ENCODE results near the gene GLP2R. TPM values are rescaled to one million over a fixed set of nuclear protein-coding genes. Genes with fewer than 3 reads are reported as not detected.

Gene GLP2R
- polyA plus RNA-seq, 1 of the 3 experiments (the other 2 are of a cell fraction): not detected

- no peak overlapping the region for H3K27ac ChIP-seq (ENCODE audit: low read depth in 2 of 2, low read length in 1 of 2)
- CTCF ChIA-PET: interaction anchor here (1.3 kb wide), 1 partner anchor 13 kb away, joined by 3 read pairs; no protein-coding TSS in a partner anchor
- H3K4me3 ChIP-seq (ENCODE audit: low read depth in 2 of 2, low read length in 1 of 2): no peak overlapping the region
- H3K4me2 ChIP-seq: no peak overlapping the region
- POLR2A ChIA-PET: no interaction called here
- no peaks in the 10 kb centered on the region for H3K4me1 ChIP-seq (ENCODE audit: control insufficient read depth in 1 of 2, insufficient read depth in 2 of 2, low read depth in 1 of 2, low read length in 1 of 2)
- no peak overlapping the region for H3K9ac ChIP-seq
- no peak for TF ChIP-seq ELF1 (IDR thresholded peaks at IDR 0.05)
- TF ChIP-seq YY1 (IDR thresholded peaks at IDR 0.05; ENCODE audit: low read depth): no peak
- no peak for TF ChIP-seq SIN3A (IDR thresholded peaks at IDR 0.05; ENCODE audit: borderline replicate concordance, low read depth, low read length)
- no peak for TF ChIP-seq TCF12 (IDR thresholded peaks at IDR 0.05)
- TF ChIP-seq, protein P1, sequence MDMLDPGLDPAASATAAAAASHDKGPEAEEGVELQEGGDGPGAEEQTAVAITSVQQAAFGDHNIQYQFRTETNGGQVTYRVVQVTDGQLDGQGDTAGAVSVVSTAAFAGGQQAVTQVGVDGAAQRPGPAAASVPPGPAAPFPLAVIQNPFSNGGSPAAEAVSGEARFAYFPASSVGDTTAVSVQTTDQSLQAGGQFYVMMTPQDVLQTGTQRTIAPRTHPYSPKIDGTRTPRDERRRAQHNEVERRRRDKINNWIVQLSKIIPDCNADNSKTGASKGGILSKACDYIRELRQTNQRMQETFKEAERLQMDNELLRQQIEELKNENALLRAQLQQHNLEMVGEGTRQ (IDR thresholded peaks at IDR 0.05; ENCODE audit: borderline replicate concordance, low read depth, low read length): no peak
- TF ChIP-seq POLR2AphosphoS5 (IDR thresholded peaks at IDR 0.05; ENCODE audit: low read depth, low read length): no peak
- TF ChIP-seq NRF1 (IDR thresholded peaks at IDR 0.05; ENCODE audit: low read depth, low read length): no peak
- no peak for TF ChIP-seq GATA2 (CRISPR knock-in tag; IDR thresholded peaks at IDR 0.05)
- TF ChIP-seq, protein P2, sequence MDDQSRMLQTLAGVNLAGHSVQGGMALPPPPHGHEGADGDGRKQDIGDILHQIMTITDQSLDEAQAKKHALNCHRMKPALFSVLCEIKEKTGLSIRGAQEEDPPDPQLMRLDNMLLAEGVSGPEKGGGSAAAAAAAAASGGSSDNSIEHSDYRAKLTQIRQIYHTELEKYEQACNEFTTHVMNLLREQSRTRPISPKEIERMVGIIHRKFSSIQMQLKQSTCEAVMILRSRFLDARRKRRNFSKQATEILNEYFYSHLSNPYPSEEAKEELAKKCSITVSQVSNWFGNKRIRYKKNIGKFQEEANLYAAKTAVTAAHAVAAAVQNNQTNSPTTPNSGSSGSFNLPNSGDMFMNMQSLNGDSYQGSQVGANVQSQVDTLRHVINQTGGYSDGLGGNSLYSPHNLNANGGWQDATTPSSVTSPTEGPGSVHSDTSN (IDR thresholded peaks at IDR 0.05): no peak
- TF ChIP-seq TAF1 (IDR thresholded peaks at IDR 0.05; ENCODE audit: borderline replicate concordance, low read depth, low read length): no peak
- no peak for TF ChIP-seq IRF3 (IDR thresholded peaks at IDR 0.05; ENCODE audit: low read depth, low read length)
- no peak for TF ChIP-seq MXI1 (IDR thresholded peaks at IDR 0.05; ENCODE audit: low read depth, low read length)
- H3K36me3 ChIP-seq (replicated peaks in 1 of 2; ENCODE audit: control insufficient read depth in 1 of 2, insufficient read depth in 2 of 2, low read length in 1 of 2): no peaks in the 10 kb centered on the region
- H3K9me3 ChIP-seq: no peaks in the 10 kb centered on the region
- no peaks in the 10 kb centered on the region for H3K9me2 ChIP-seq
- H4K20me1 ChIP-seq (ENCODE audit: insufficient read depth): no peaks in the 10 kb centered on the region
- peaks cover 22% of the 10 kb centered on the region; the same call in 1 of the 2 replicates for H3K27me3 ChIP-seq (ENCODE audit: insufficient read depth)
- no peak overlapping the region for H2AFZ ChIP-seq (ENCODE audit: low read depth)
- 7% methylated on average over 7 of the region's 12 CpGs for WGBS (ENCODE audit: low lambda C conversion rate)
- no peaks in the 10 kb centered on the region for H3K79me2 ChIP-seq (ENCODE audit: insufficient read depth)
- H3F3A ChIP-seq (replicated peaks; ENCODE audit: insufficient read depth): no peaks in the 10 kb centered on the region
- no peak for DNase-seq
These were observed 85.4 kb downstream of the GLP2R start for GRCh38 chr17:9911089-9911488.

DNA sequence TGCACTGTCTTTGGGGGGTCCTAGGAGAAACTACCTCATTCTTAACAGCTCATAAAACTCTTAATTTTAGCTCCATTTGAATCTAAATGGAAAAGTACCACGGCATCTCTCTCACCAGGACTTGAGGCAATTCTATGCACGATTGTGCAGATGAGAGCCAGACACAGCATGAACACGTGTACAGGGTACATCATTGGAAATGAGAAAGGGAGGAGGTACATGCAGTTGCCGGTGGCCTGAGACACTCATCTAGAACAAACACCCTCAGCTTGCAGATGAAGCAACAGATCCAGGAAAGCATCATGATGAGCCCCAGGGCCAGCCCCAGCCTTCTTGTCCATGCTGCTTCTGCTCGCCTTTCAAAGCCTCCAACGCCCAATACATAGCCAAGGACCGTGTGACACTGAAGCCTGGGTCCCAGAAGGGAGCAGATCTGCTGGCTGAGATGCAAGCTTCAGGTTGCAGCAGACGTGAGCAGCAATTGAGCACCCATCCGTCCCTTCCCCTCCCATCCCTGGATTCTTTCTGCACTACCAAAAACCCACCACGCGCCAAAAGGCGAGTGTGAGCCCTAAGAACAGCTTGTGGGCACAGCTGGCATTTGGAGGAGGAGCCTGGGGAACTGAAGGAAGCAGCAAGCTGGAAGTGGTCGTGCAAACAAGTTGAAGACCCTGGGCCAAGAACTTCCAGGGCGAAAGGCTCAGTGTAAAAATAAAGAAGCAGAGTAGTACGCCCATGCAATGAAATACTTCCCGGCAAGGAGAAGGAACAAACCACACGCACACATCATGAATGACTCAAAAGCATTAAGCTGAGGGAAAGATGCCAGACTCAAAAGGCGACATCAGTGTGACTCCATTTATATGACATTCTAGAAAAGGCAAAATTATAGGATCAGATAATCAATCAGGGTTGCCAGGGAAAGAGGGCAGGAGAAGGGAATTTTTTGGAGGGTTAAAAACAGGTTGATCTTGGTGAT is 86.7 kb downstream of the GLP2R start:
- WGBS (ENCODE audit: low lambda C conversion rate): 17% methylated on average over 17 of the region's 18 CpGs
- DNase-seq: no peak
- CTCF ChIA-PET: interaction anchor here (1.3 kb wide), 1 partner anchor 12 kb away, joined by 3 read pairs; no protein-coding TSS in a partner anchor

More for the DNA sequence above, 86.7 kb downstream of the GLP2R start:
- H4K20me1 ChIP-seq (ENCODE audit: insufficient read depth): no peaks in the 10 kb centered on the region
- H3K9ac ChIP-seq: no peak overlapping the region
- no peaks in the 10 kb centered on the region for H3K9me2 ChIP-seq
- peaks cover 22% of the 10 kb centered on the region; the same call in 1 of the 2 replicates for H3K27me3 ChIP-seq (ENCODE audit: insufficient read depth)
- H3K9me3 ChIP-seq: no peaks in the 10 kb centered on the region
- H3K79me2 ChIP-seq (ENCODE audit: insufficient read depth): no peaks in the 10 kb centered on the region
- TF ChIP-seq SIN3A (IDR thresholded peaks at IDR 0.05; ENCODE audit: borderline replicate concordance, low read depth, low read length): no peak
- no peaks in the 10 kb centered on the region for H3K4me1 ChIP-seq (ENCODE audit: control insufficient read depth in 1 of 2, insufficient read depth in 2 of 2, low read depth in 1 of 2, low read length in 1 of 2)
- H3K4me2 ChIP-seq: no peak overlapping the region
- H3K27ac ChIP-seq (ENCODE audit: low read depth in 2 of 2, low read length in 1 of 2): no peak overlapping the region
- no peak overlapping the region for H3K4me3 ChIP-seq (ENCODE audit: low read depth in 2 of 2, low read length in 1 of 2)
- no peaks in the 10 kb centered on the region for H3K36me3 ChIP-seq (replicated peaks in 1 of 2; ENCODE audit: control insufficient read depth in 1 of 2, insufficient read depth in 2 of 2, low read length in 1 of 2)
- no peak overlapping the region for H2AFZ ChIP-seq (ENCODE audit: low read depth)
- POLR2A ChIA-PET: no interaction called here
- no peaks in the 10 kb centered on the region for H3F3A ChIP-seq (replicated peaks; ENCODE audit: insufficient read depth)
